ENCODE results near the gene KCNC3.

- TF ChIP-seq CTCF (tag by site-specific recombination; IDR thresholded peaks at IDR 0.05) (no peak), ZNF792 (tag by site-specific recombination; IDR thresholded peaks at IDR 0.05) (no peak), ZSCAN18 (tag by site-specific recombination; IDR thresholded peaks at IDR 0.05) (no peak), ZSCAN16 (tag by site-specific recombination; IDR thresholded peaks at IDR 0.05) (no peak), ZNF501 (tag by site-specific recombination; IDR thresholded peaks at IDR 0.05) (no peak), REST (tag by site-specific recombination; IDR thresholded peaks at IDR 0.05) (no peak), ZNF274 (IDR thresholded peaks at IDR 0.05; ENCODE audit: low read length) (no peak), ZNF274 (tag by site-specific recombination; IDR thresholded peaks at IDR 0.05; ENCODE audit: borderline replicate concordance) (no peak)
Observed at GRCh38 chr19:50312967-50313811, 16.0 kb downstream of the KCNC3 start.

All from HEK293 (cell line).